ENCODE results near the gene TOX2.

Gene TOX2

DNA sequence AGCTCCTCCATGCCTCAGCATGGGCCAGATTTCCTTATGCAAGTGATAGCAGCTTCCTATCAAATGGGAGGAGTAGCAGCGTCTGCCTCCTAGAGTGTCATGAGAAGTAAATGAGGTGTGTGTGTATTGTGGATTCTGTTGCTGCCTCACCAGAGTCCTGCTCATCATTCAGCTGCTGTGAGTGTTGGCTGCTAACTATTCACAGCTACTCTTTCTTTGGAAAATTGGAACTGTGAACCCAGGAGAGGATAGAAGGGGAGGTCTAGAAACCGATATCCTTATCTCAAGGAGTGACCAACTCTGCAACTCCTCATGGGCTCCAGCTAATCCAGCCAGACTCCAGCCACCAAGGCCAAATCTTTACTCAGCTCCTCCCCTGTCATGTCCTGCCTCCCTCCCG lies 63.3 kb downstream of the TOX2 start:
- no peak for DNase-seq

DNA sequence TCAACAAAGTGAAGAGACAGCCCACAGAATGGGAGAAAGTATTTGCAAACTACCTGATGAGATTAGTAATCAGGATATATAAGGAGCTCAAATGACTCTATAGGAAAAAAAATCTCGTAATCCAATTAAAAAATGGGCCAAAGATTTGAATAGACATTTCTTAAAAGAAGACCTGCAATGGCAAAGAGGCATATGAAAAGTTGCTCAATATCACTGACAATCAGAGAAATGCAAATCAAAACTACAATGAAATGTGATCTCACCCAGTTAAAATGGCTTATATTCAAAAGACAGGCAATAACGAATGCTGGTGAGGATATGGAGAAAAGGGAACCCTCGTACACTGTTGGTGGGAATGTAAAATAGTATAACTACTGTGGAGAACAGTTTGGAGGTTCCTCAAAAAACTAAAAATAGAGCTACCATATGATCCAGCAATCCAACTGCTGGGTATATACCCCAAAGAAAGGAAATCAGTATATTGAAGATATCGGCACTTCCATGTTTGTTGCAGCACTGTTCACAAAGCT lies 65.0 kb downstream of the TOX2 start:
- DNase-seq = peak in 2 of 3 donors; percentile 30 to 50

DNA sequence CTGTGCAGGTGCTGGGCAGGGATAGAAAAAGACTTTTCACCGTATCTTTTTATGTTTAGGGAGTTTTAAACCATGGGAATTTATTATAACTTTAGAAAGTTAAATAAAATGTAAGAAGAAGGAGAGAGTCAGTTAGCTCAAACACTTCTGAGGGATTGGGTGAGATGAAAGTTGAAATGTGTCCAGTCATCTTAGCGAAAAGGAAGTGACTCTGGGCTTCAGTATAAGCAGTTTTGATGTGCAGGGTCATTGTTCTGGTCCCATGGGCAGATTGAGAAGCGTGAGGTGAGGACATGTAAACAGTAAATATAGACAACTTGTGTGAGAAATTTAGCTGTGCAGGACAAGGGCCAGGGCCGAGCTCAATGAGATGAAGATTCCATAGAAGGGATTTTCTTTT lies 66.9 kb downstream of the TOX2 start:
- DNase-seq = peak; percentile 25 to 48 (median 44)

DNA sequence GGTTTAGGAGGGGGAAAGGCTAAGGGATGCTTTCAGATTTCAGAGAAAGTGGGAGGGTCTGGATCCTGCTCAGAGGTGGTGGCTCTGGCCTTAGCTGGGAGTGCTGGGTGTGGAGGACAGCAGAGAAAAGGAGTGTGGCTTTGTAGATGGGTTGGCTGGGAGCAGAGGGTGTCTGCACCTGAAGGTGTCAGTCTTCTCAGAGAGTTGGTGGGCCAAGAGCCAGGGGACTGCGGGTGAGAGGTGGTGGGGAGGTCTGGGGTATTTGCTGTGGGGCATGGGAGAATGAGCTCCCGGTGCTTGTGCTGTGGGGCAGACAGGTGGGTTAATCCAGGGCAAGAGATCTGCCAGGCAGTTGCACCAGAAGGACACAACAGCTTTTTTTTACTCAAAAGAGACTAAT lies 67.4 kb downstream of the TOX2 start:
- no peak for DNase-seq

- no peak for DNase-seq
Observed at GRCh38 chr20:43982886-43983285, 68.2 kb downstream of the TOX2 start.

- DNase-seq = no peak
Observed at GRCh38 chr20:43983359-43983758, 68.7 kb downstream of the TOX2 start.

GRCh38 chr20:43983904-43984361 lies 69.3 kb downstream of the TOX2 start:
- no peak for DNase-seq

DNA sequence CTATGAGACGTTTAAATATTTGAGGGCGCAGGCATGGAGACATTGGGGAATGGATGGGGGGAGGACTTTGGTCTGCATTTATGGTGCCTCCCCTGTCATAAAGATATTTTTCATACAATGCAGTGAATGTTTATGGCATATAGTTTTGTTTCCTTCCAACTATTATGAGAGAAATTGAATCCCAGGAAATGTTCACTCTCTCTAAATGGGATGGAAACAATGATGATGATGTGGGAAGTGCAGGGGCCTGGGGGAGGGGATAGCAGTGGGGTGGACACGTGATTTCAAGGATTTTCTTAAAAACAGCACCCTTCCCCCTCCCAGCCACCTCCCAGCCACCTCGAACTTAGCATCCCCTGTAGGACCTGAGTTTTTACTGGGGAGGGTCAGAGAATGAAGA lies 69.9 kb downstream of the TOX2 start:
- DNase-seq = no peak

GRCh38 chr20:43985121-43985520 lies 70.5 kb downstream of the TOX2 start:
- DNase-seq = no peak

DNA sequence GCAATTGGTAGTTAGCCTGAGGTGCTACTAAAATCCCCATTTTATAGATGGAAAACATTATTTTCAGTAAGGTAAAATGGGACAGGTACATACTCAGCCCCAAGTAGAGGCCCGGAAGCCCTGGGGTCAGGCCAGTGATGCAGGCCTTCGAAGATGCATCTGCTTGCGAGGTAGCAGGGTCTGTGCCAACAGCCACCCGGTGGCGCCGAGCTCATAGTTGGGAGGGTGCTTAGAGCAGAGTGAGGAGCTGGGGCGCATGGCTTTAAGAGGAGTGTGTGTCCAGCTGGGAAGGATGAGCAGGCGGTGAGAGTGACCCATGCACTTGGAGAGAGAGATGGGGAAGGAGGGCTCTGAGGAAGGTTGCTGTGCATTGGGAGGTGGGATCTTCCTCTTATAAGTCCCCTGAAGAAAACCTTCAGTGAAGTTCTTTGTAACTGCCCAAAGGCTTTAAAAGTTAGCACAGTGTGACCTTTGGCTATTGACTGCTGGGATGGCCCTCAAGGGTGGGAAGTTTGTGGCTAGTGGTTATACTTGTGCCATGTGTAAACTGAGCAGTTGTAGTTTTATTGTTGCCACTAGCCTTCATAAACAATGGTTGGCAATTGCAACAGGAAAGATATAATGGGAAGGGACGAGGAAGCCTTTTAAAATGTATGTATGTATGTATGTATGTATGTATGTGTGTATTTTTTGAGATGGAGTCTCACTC lies 71.1 kb downstream of the TOX2 start:
- no peak for DNase-seq

- no peak for DNase-seq
Observed at GRCh38 chr20:43987018-43987417, 72.4 kb downstream of the TOX2 start.

GRCh38 chr20:43987531-43987930 lies 72.9 kb downstream of the TOX2 start:
- DNase-seq = no peak

DNA sequence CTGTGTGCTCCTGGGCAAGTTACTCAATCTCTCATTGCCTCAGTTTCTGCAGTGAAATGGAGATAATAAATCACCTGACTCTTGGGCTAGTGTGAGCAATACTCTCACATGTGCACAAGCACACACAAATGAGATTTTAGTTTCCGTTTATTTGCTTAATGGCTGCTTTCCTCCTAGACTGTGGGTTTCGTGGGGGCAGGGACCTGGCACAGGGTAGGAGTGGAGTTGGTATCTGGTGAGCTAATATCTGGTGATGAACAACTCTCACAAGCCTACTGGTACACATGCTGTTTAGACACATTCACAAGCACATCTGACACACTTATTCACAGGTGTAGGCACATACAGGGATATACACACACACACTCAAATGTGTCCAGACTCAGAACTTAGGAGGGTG lies 73.8 kb downstream of the TOX2 start:
- no peak for DNase-seq

- no peak for DNase-seq
Observed at GRCh38 chr20:43988867-43989266, 74.2 kb downstream of the TOX2 start.

- DNase-seq = no peak
Observed at GRCh38 chr20:43991261-43991660, 76.6 kb downstream of the TOX2 start.

DNA sequence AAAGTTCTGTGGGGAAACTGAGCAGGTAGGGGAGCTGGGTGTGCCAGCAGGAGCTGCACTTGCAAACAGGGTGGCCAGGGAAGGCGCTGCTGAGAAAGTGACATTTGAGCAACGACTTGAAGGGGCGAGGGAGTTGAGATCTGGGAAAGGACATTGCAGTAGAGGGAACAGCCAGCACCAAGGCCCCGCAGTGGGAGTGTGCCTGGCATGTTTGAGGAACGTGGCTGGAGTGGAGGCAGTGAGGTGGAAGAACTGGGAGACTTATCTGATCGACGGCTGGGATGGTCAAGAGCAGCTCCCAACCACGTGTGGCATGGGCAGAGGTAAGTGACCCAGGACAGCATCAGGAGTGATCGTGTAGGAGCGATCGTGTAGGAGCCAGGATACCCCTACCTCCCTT lies 77.3 kb downstream of the TOX2 start:
- DNase-seq = no peak

GRCh38 chr20:43992885-43993284 lies 78.2 kb downstream of the TOX2 start:
- DNase-seq = no peak

DNA sequence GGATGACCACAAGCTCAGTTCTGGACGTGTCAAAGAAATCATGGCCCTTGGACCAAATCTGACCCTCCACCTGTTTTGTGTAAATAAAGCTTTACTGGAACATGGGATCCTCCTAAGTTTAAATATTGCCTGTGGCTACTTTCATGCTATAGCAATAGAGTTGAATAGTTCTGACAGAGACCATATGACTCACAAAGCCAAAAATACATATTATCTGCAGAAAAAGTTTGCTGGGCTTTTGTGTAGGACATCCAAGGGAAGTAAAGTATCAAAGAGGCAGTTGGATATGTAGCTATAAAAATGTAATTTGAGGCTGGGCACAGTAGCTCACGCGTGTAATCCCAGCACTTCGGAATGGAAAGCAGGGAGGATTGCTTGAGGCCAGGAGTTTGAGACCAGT lies 78.9 kb downstream of the TOX2 start:
- no peak for DNase-seq

DNA sequence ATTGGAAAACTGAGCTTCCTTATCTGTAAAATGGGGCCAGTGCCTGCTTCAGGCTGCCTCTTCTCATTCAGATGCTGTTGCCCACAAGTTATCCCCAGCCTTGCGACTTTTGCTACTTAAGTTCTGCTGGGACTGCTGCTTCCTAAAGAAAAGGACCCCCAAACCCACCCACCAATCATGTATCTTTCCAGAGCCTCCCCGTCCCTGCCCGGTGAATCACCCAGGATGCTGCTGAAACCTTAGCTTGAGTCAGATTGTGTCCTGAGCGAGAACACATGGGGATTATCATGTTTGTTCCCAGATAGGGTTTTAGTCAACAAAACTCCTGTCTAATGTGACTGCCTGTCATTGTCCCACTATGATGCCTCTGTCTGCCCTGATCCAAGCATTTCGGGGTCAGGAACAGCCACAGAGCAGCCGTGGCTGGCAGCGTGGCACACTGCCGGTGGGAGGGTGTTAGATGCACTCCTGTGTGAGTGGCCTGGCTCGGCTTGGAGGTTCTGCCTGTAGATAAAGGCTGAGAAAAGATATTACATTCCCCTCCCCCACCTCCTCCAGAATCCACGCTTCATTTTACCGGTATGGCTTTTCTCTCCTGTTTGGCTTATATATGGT lies 79.9 kb downstream of the TOX2 start:
- DNase-seq = no peak

GRCh38 chr20:43995645-43996044 lies 81.0 kb downstream of the TOX2 start:
- DNase-seq = no peak

GRCh38 chr20:43996240-43996930 lies 81.7 kb downstream of the TOX2 start:
- no peak for DNase-seq

GRCh38 chr20:43999848-44000247 lies 85.2 kb downstream of the TOX2 start:
- no peak for DNase-seq

DNA sequence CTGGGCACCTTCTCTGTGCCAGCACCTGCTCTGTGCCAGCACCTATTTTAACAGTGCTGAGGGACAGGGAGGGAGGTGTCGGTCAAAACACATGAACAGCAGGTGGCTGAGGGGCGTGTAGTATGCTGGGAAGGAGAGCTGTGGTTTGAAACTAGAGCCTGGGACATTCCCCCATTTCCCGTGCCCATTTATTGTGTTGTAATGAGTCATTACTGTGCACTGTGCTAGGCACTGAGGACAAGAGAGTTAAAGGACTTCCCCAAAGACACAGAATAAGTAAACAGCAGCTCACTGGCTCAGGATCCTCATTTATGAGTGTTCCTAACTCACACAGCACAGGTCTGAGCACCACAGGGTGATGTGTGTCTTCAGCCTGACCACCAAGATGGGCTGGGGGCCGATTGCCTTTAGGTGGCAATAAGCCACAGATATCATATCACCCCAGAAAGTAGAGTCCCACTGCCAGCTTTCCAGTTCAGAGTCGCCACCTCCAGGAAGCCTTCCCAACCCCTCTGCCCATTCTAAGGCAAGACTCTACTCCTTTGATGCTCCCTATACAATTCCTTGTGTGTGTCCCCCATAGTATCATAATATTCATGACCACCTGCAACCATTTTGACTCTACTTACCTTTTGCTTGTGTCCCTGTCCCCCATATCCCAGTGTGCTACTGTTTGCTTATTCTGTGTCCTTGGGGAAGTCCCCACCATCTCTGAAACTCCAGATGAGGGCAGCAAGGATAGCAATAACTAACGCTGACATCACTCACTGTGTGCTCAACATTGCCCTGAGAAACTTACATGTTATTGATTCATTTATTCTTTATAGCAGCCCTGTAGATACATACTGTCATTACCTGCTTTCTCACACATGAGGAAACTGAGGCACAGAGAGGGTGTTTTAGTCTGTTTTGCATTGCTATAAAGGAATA lies 87.3 kb downstream of the TOX2 start:
- DNase-seq = peak in 1 of 3 donors; percentile 21

Measured in suppressor macrophage treated with lipopolysaccharide for 1 hour (primary cell).